ENCODE measurements around the gene SRGAP2C.
"Not testable (repeated sequence)": the region's sequence is repeated elsewhere in the genome, so short reads cannot be mapped to it uniquely, and the experiment has no call there.

Gene SRGAP2C

GRCh38 chr1:121389895-121390560 is 205.3 kb downstream of the SRGAP2C start:
- DNase-seq = not testable (repeated sequence)

- not testable (repeated sequence) for DNase-seq
These were observed 207.4 kb downstream of the SRGAP2C start for GRCh38 chr1:121392130-121392529.

DNA sequence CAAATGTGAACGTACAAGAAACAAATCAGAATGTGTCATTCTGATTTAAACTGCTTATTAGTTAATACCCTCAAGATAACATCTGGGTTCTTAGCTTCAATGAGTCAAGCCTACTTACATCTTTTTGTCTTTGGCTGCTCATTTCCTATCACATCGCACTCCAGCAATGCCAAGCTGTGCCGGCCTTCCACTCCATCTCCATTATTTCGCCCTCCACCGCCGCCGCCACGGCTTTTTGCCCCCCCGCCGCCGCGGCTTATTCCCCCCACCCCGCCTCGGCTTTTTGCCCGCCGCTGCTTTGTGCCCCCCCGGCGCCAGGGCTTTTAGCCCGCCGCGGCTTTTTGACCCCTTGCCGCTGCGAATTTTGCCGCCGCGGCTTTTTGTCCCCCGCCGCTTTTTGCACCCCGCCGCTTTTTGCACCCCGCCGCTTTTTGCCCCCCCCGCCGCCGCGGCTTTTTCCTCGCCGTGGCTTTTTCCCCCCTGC is 211.0 kb downstream of the SRGAP2C start:
- not testable (repeated sequence) for DNase-seq

DNA sequence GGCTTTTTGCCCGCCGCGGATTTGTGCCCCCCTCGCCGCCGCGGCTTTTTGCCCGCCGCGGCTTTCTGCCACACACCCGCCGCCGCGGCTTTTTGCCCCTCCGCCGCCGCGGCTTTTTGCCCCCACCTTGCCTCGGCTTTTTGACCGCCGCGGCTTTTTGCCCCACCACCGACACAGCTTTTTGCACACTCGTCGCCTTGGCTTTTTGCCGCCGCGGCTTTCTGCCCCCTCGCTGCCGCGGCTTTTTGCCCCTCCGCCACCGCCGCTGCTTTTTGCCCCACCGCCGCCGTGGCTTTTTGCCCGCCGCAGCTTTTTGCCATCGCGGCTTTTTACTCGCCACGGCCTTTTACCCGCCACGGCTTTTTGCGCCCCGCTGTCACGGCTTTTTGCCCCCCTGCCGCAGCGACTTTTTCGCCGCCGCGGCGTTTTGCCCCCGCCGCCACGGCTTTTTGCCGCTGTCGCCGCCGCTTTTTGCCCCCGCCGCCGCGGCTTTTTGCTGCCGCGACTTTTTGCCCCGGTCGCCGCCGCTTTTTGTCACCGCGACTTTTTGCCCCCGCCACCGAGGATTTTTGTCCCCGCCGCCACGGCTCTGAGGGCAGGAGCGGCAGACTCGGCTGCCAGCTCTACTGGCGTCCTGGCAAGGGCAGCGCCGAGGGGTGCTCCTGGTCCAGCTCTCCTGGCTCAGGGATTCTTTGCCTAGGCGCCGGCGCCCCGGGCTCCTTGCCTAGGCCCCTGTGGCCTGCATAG is 211.7 kb downstream of the SRGAP2C start:
- DNase-seq = not testable (repeated sequence)

- DNase-seq = not testable (repeated sequence)
These were observed 212.3 kb downstream of the SRGAP2C start for GRCh38 chr1:121397101-121397500.

GRCh38 chr1:121399193-121399592 is 214.4 kb downstream of the SRGAP2C start:
- not testable (repeated sequence) for DNase-seq

- DNase-seq = not testable (repeated sequence)
These were observed 215.3 kb downstream of the SRGAP2C start for GRCh38 chr1:121400108-121400507.

DNA sequence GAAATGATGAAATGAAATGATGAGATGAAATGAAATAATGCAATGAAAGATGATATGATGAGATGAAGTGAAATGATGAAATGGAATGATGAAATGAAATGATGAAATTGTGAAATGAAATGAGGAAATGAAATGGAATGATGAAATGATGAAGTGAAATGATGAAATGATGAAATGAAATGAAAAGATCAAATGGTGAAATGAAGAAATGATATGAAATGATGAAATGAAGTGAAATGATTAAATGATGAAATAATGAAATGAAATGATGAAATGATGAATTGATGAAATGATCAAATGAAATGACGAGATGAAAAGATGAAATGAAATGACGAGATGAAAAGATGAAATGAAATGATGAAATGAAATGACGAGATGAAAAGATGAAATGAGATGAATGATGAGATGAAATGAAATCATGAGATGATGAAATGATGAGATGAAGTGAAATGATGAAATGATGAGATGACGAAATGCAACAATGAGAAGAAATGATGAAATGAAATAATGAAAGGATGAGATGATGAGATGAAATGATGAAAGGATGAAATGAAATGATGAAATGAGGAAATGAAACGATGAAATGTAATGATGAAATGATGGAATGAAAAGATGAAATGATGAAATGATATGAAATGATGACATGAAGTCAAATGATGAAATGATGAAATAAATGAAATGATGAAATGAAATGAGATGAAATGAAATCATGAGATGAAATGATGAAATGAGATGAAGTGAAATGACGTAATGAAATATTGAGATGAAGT is 216.0 kb downstream of the SRGAP2C start:
- DNase-seq = not testable (repeated sequence)

DNA sequence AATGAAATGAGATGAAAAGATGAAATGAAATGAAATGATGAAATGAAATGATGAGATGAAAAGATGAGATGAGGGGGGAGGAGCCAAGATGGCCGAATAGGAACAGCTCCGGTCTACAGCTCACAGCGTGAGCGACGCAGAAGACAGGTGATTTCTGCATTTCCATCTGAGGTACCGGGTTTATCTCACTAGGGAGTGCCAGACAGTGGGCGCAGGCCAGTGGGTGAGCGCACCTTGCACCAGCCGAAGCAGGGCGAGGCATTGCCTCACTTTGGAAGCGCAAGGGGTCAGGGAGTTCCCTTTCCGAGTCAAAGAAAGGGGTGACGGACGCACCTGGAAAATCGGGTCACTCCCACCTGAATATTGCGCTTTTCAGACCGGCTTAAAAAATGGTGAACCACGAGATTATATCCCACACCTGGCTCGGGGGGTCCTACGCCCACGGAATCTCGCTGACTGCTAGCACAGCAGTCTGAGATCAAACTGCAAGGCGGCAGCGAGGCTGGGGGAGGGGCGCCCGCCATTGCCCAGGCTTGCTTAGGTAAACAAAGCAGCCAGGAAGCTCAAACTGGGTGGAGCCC is 216.7 kb downstream of the SRGAP2C start:
- not testable (repeated sequence) for DNase-seq

- DNase-seq = not testable (repeated sequence)
These were observed 218.5 kb downstream of the SRGAP2C start for GRCh38 chr1:121403254-121403653.

DNA sequence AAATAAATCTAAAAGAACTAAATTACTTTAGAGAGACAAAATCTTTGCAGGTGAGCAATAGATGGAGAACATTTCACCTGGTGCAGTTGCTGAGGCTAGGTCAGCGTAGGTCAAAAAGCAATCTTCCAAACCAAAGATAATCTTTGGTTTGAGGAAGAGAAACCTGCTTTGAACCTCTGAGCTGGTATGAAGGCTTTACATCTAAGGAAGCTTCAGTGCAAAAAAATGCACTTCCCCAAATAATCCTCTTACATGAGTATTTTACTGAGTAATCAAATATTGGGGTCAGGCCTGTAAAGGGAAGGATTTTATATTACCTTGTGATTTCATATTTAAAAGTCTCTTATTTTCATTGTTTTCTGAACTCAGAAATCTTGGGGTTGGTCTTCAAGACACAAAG is 223.6 kb downstream of the SRGAP2C start:
- no peak for DNase-seq

DNA sequence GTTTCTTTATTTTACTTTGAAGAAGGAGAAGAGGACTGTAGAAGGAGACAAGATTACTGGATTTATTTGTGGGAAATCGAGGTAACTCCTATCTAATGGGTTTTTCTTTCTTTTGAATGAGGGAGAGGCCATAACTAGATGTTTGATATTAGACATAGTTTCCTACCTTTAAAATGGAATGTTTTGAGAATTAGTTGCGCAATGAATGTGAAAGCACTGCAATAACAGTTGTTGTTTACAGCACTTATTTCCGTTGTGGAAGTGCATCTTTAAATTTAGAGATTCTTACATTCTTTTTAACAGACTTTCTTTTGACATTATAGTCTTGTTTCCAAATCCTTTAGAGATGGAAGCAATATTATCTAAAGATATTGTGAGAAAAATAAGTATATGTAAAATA is 229.0 kb downstream of the SRGAP2C start:
- DNase-seq = no peak

DNA sequence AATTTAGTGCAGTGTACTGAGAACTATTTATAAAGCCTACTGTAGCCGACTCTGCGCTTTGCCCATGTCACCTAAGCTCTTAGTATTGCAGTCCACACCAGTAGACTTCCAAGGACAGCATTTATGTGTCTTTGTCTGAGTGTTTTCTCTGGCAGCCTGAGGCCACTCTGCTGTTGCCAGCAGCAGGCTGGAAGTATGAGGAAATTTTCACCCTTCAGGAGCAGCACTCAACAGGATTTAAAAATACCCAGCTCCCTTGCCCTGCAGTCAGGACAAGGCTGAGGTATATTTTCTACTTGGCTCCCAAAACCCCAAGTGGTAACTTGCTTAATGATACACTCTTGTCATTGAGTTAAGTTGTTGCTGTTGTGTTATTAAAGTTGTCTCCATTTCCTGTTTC is 230.1 kb downstream of the SRGAP2C start:
- no peak for DNase-seq

- no peak for DNase-seq
These were observed 232.6 kb downstream of the SRGAP2C start for GRCh38 chr1:121417325-121417923.

GRCh38 chr1:121418369-121419049 is 233.7 kb downstream of the SRGAP2C start:
- DNase-seq = no peak

DNA sequence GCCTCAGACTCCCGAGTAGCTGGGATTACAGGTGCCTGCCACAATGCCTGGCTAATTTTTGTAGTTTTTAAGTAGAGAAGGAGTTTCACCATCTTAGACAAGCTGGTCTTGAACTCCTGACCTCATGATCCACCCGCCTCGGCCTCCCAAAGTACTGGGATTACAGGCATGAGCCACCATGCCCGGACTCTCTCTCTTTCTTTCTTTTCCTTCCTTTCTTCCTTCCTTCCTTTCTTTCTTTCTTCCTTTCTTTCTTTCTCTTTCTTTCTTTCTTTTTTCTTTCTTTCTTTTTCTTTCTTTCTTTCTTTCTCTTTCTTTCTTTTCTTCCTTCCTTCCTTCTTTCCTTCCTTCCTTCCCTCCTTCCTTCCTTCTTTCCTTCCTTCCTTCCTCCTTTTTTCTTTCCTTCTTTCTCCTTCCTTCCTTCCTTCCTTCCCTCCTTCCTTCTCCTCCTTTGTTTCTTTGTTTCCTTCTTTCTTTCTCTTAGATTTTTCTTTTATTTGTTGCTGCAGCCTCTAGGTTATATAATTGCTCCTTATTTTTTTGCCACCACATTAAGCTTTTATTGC is 234.4 kb downstream of the SRGAP2C start:
- DNase-seq = not testable (repeated sequence)

DNA sequence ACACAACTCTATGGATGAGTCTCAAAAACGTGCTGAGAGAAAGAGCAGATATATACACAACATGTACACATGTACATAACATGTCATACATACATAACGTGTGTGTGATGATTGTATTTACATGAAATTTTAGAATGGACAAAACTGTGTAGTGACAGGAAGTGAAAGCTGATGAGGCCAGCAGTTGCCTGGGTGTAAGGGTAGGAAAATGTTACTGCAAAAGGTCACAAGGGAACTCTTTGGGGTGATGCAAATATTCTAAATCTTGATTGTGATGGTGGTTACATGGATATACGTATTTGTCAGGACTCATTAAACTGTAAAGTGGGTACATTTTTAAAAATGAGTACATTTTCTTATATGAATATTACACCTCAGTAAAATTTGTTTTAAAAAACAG is 236.7 kb downstream of the SRGAP2C start:
- DNase-seq = not testable (repeated sequence)

- DNase-seq = not testable (repeated sequence)
These were observed 239.2 kb downstream of the SRGAP2C start for GRCh38 chr1:121423956-121424355.

GRCh38 chr1:121433517-121433916 is 248.7 kb downstream of the SRGAP2C start:
- not testable (repeated sequence) for DNase-seq

GRCh38 chr1:121438862-121439261 is 254.1 kb downstream of the SRGAP2C start:
- DNase-seq = not testable (repeated sequence)

DNA sequence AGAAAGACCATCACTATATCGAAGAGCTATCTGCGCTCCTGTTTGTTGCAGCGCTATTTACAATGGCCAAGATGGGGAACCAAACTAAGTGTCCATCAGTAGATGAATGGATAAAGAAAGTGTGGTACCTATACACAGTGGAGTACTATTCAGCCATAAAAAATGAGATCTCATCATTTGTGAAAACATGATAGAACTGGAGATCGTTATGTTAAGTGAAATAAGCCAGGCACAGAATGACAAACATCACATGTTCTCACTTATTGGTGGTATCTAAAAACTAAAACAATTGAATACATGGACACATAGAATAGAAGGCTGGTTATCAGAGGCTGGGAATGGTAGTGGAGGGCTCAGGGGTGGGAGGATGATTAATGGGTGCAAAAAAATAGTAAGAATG is 256.2 kb downstream of the SRGAP2C start:
- DNase-seq = no peak
